Esophagus muscularis mucosa (tissue), 4 donors: ENCODE measurements around the gene FAM124B. TPM values are rescaled to one million over a fixed set of nuclear protein-coding genes. Genes with fewer than 3 reads are reported as not detected.
A peak's percentile ranks its signal among the peaks of the same experiment; 100 is the strongest.

ENCODE experiments used
- DNase-seq: peaks from one replicate; pipeline ENCODE4 v3.0.0-alpha.2; 2017; ENCODE audit errors: extremely low spot score
- H3K27ac ChIP-seq, 4 donors: fragments of 200-600 bp; sonication (generic); replicated peaks in 1 of 4; 1 replicate in 3 of 4; 2 replicates in 1 of 4; pipeline ENCODE4 v1.5.1; 2016 to 2019; ENCODE audit warnings: mild to moderate bottlenecking in 1 of 4
- H3K27me3 ChIP-seq, 4 donors: fragments of 200-600 bp; sonication (generic); one replicate each; pipeline versions ENCODE4 v1.5.1 to v1.6.0; 2016 to 2019
- H3K36me3 ChIP-seq, 4 donors: fragments of 200-600 bp; sonication (generic); one replicate each; pipeline ENCODE4 v1.5.1; 2016 to 2019
- H3K4me1 ChIP-seq, 4 donors: fragments of 200-600 bp; sonication (generic); one replicate each; pipeline ENCODE4 v1.5.1; 2016 to 2019
- H3K4me3 ChIP-seq, 4 donors: fragments of 200-600 bp; sonication (generic); 1 replicate in 2 of 4; 2 replicates in 2 of 4; pipeline ENCODE4 v1.5.1; 2016 to 2019; ENCODE audit warnings: mild to moderate bottlenecking in 4 of 4, moderate library complexity in 1 of 4
- H3K9me3 ChIP-seq, 4 donors: fragments of 200-600 bp; sonication (generic); 1 replicate in 3 of 4; 2 replicates in 1 of 4; pipeline ENCODE4 v1.5.1; 2016 to 2019
- CTCF ChIP-seq, 3 experiments: fragments of 200-600 bp in 2 of 3; fragments of 450-650 bp in 1 of 3; sonication (generic) in 2 of 3; IDR thresholded peaks; one replicate each; pipeline ENCODE4 v1.5.1; 2017 to 2019; ENCODE audit warnings: antibody characterized with exemption in 3 of 3, mild to moderate bottlenecking in 2 of 3, moderate library complexity in 1 of 3
- EP300 ChIP-seq: sonication (generic); formaldehyde crosslinking; IDR thresholded peaks from one replicate; pipeline ENCODE4 v1.6.1; 2017; ENCODE audit warnings: antibody characterized with exemption
- POLR2A ChIP-seq: fragments of 450-650 bp; IDR thresholded peaks from one replicate; pipeline ENCODE4 v1.6.1; 2017; ENCODE audit warnings: antibody characterized with exemption, moderate library complexity, mild to moderate bottlenecking, low read depth
- POLR2AphosphoS5 ChIP-seq, 2 donors: sonication (generic); formaldehyde crosslinking; IDR thresholded peaks; one replicate each; pipeline ENCODE4 v1.6.1; 2017; ENCODE audit warnings: antibody characterized with exemption in 2 of 2
- WGBS: methylation state at CpG from one replicate; pipeline ENCODE4 v1.1.5; 2018; 5-methylcytosine and 5-hydroxymethylcytosine counted together
- intact Hi-C: fragments of 100-400 bp; cut with DNase I; formaldehyde crosslinking; loops from one replicate; pipeline ENCODE4 v1.15.1; 2023
- total RNA-seq, 4 donors: library from RNA; depleted of rRNA; stranded (reverse); fragments of >200 nt; gene quantifications; one replicate each; pipeline versions ENCODE4 v1.1.0 to v1.2.1, GENCODE V29; 2016

Gene FAM124B
- total RNA-seq = 1 to 10 TPM; 2.3 to 6.2 (median 3.7) TPM

- 45% methylated on average over 18 of the region's 19 CpGs for WGBS
- intact Hi-C loops = no loop called here
- H3K27me3 ChIP-seq = no peaks in the 10 kb centered on the region
- DNase-seq = peak; percentile 95
- peak within 1 kb of the TSS; percentile 40 to 56 (median 44) for H3K4me3 ChIP-seq
- peak within 1 kb of the TSS; percentile 46 to 65 (median 49) for H3K27ac ChIP-seq
- H3K36me3 ChIP-seq = no peaks in the 10 kb centered on the region
- peaks cover 0 to 7% (median 4%) of the 10 kb centered on the region in 4 donors for H3K4me1 ChIP-seq
- TF ChIP-seq POLR2AphosphoS5 (IDR thresholded peaks at IDR 0.05) (peak; percentile 70 to 76), POLR2A (no peak), EP300 (no peak), CTCF (IDR thresholded peaks at IDR 0.05) (no peak)
- H3K9me3 ChIP-seq = peaks cover 0 to 9% (median 0%) of the 10 kb centered on the region in 4 donors
These were observed at the start of gene FAM124B for GRCh38 chr2:224401641-224402342. TSS of gene FAM124B (minus strand) at chr2:224402107. CDS start at chr2:224401768, 339 bp downstream.

- 60% methylated on average over 4 of the region's 4 CpGs for WGBS
- peaks cover 0 to 3% (median 0%) of the 10 kb centered on the region in 4 donors for H3K27me3 ChIP-seq
These were observed 47.6 kb upstream of the FAM124B start for GRCh38 chr2:224449212-224450147.

GRCh38 chr2:224448236-224448635 lies 46.3 kb upstream of the FAM124B start:
- Histone ChIP-seq H3K27ac (no peak overlapping the region), H3K4me1 (no peaks in the 10 kb centered on the region), H3K9me3 (no peaks in the 10 kb centered on the region), H3K4me3 (no peak overlapping the region), H3K27me3 (peaks cover 0 to 8% (median 2%) of the 10 kb centered on the region in 4 donors), H3K36me3 (no peaks in the 10 kb centered on the region)
- intact Hi-C loops = no loop called here
- TF ChIP-seq CTCF (IDR thresholded peaks at IDR 0.05) (no peak), POLR2AphosphoS5 (IDR thresholded peaks at IDR 0.05) (no peak), POLR2A (no peak), EP300 (no peak)
- WGBS = 95% methylated on average over 1 of the region's 1 CpG
- DNase-seq = no peak

More at GRCh38 chr2:224449212-224450147, 47.6 kb upstream of the FAM124B start:
- H3K4me3 ChIP-seq = no peak overlapping the region
- intact Hi-C loops = no loop called here
- TF ChIP-seq CTCF (IDR thresholded peaks at IDR 0.05) = peak; percentile 21 to 48 (median 28)
- TF ChIP-seq EP300 = no peak
- no peak for DNase-seq
- no peaks in the 10 kb centered on the region for H3K36me3 ChIP-seq
- H3K9me3 ChIP-seq = no peaks in the 10 kb centered on the region
- H3K27ac ChIP-seq = no peak overlapping the region
- no peaks in the 10 kb centered on the region for H3K4me1 ChIP-seq

- intact Hi-C loops = no loop called here
These were observed 42.9 kb upstream of the FAM124B start for GRCh38 chr2:224444783-224445182.

More at GRCh38 chr2:224444783-224445182, 42.9 kb upstream of the FAM124B start:
- WGBS = 99% methylated on average over 4 of the region's 4 CpGs
- no peaks in the 10 kb centered on the region for H3K9me3 ChIP-seq
- H3K27me3 ChIP-seq = peaks cover 0 to 27% (median 11%) of the 10 kb centered on the region in 4 donors
- H3K27ac ChIP-seq = no peak overlapping the region
- no peak overlapping the region for H3K4me3 ChIP-seq
- no peaks in the 10 kb centered on the region for H3K36me3 ChIP-seq
- TF ChIP-seq POLR2A (no peak), POLR2AphosphoS5 (IDR thresholded peaks at IDR 0.05) (no peak), CTCF (IDR thresholded peaks at IDR 0.05) (no peak), EP300 (no peak)
- no peak for DNase-seq
- peaks cover 7 to 16% (median 14%) of the 10 kb centered on the region in 4 donors for H3K4me1 ChIP-seq
